HG02642 (cell line): Measurements from ENCODE around the gene BAHCC1.

Experiments
- ATAC-seq: cut with Tn5 transposase; IDR thresholded peaks from one replicate; pipeline ENCODE4 v1.9.1; 2021; ENCODE audit warnings: mild to moderate bottlenecking; ENCODE audit not compliant: unreplicated experiment, poor library complexity

The BAHCC1 gene

DNA sequence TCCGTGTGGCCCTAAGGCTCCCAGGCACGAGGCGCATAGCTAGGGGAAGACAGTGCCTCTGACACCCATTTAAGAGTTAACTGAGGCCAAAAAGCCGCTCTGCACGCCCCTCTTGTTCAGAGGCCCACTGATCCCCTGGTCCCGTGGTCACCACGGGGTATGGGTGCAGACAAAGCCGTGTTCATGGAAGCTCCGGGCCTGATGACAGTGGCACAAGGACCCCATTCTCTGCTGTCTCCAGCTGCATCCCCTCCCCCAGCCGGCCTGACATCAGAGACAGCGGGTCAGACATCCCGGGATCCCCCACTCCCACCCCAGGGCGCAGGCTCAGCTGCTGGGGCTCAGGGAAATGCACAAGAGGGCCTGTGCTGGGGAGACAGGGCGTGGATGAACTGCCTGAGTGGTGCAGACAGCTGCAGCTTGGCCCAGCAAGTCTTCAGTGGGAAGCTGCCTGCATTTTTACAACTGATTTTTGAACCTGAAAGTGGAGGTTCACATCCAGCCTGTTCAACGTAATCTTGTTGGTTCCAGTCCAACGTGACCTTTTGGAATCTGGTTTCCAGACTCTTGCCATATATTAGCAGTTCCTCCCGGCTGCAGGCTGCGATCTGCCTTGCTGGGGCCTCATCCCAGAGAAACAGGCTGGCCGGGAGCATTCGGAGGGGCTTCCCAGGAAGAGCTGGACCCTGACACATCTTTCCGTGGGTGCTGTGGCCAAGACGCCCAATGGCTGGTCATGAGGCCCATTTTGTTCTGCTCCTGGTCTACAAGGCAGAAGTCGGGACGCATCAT is 9.7 kb upstream of the BAHCC1 start:
- ATAC-seq: no peak

DNA sequence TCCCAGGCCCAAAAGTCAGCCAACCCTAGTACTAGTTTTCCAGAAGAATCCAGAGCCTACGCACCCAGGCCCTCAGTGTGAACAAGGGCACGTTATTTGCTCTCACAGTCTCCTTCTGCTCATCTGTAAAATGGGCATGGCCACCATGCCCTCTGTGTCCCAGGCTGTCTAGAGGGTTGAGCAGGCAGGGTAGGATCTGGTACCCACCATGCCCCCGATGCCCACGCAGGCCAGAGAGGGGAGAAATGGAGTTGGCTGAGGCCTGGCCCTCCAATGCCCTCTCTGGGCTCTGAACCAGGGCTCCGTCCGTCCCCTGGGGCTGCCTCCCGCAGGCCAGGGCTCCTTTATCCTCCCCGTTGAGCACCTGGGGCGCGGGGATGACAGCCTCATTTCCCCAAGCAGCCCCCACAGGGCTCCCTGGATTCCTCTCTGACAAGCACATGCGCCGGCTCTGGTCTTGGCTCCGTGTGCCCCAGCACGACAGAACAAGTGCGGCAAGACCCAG is 9.1 kb upstream of the BAHCC1 start:
- ATAC-seq: no peak

DNA sequence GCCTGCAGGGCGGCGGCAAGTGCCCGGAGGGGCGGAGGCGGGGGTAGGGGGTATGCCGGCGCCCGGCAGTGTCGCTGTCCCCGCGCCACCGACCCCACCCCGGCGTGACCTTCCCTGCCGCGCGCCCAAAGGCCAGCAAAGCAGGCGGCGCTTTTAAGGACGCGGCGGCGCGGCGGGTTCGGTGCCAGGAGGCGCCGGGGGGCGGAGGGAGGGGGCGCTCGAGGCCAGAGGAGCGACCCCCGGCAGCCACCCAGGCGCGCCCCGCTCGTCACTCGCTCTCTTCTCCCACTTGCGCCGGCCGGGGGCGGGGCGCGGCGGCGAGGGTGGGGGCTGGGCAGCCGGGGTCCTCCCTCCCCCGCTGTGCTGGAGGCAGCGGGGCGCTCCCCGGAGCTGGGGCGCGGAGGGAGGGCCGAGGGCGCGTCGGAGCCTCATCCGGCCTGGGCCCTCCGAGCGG is 8.6 kb upstream of the BAHCC1 start:
- ATAC-seq: no peak

DNA sequence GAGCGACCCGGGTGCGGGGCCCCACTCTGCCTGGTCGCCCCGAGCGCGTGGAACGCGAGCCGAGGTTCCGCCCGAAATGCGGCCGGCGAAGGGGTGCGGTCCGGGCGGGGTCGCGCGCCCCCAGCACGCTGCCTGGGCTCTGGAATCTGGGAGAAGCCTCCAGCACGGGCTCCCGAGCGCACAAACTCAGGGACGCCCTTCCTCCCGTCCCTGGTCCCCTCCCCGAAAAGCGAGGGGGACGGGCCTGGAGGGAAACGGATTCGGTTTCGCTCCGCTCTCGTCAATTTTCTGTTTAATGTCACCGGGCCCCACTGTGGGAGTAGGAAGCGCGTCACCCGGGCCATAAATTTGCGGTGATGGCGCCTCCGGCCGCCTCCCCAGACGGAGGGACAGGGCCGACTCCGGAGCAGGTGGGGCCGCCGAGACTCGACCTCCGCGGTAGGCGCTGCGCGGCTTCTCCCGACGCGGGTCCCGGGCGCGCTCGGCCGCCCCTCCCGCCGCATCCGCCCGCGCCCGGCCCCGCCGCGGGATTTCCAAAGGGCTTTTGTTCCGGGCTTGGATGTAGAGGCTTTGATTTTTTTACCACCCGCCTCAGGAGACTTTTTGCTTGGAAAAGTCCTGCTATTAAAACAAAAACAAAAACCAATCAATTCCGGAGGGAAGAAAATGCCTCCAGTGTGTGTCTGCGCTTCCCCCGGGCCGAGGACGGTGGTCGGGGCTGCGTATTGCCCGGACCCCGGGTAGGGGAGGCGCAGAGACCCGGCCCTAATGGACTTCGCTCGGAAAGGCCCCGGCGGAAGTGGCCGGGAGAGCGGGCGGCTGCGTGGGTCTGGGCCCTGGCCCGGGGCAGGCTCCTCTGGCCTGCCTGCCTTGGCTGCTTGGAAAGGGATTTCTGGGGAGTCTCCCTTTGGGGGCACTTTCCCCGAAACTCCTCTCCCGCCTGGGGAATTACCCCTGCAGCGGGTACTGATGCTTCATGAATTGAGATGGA is 7.9 kb upstream of the BAHCC1 start:
- no peak for ATAC-seq

DNA sequence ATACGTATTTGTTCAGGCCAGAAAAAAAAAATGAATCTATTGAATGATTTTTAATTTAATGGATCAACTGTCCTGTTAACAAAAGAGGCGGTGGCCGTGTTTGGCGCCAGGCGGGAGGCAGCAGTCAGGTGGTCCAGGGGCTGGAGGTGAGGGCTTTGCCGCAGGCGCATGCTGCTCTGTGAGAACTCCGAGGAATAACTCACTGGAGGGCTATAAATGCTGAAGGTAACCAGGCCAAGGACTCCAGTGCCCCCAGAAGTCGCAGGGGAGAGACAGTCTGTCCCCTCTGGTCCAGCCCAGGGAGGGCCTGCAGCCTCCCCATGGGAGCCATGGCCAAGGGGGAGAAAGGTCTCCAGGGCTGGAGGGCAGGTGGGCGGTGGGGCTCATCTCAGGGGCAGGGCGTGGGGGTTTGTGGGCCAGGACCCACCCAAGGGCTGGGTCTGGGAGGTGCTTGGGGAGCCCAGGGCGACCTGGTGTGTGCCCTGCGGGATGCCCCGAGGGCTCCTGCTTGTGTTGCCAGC is 7.1 kb upstream of the BAHCC1 start:
- ATAC-seq: no peak

- no peak for ATAC-seq
Measured at GRCh38 chr17:81388612-81389367, 6.5 kb upstream of the BAHCC1 start.

DNA sequence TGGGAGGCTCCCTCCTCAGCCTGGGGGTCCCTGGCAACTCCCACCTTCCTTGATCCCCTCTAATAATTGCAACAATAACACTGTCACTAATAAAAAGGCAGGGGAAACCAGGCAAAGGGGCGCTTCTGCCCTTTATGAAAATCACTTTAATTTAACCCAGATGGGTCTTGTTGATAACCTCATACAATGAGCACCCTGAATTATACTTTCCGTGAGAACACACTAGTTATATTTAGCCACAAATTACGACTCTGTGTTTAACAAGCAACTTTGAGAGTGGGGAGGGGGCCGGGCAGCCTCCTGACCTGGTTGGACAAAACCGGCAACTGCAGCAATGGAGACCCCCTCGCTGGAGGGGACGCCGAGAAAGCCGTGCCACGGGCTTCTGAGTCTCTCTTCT is 5.7 kb upstream of the BAHCC1 start:
- ATAC-seq: no peak

GRCh38 chr17:81390029-81390872 is 5.0 kb upstream of the BAHCC1 start:
- no peak for ATAC-seq

- ATAC-seq: no peak
Measured at GRCh38 chr17:81390873-81391255, 4.4 kb upstream of the BAHCC1 start.

DNA sequence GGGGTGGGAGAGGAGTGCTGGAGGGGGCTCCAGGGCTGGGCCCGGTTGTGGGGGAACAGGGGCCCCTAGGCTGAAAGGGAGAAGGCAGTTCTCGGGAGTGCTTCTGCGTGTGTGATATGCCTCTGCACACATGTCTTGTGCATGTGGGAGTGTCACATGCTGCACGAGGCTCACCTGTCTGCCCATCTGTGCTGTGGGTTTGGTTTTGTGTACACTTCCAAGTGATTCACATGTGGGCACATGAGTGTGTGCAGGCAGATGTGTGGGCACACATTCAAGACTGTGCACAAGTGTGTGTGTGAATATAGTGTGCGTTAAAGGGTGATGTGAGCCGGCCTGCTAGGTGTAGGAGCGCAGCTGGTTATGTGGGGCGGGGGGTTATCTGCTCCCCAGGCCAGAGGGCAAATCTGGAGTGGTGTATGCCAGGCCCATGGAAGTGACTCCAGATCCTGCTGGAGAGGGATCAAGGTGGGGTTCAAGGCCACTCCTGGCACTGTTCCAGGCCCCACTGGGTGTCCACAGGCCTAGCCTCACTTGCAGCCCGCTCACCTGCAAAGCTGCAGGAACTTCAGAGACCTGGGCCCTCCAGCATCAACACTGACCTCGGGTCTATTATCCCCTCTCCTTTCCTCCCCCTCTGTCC is 3.8 kb upstream of the BAHCC1 start:
- no peak for ATAC-seq

GRCh38 chr17:81391936-81392908 is 3.0 kb upstream of the BAHCC1 start:
- no peak for ATAC-seq

DNA sequence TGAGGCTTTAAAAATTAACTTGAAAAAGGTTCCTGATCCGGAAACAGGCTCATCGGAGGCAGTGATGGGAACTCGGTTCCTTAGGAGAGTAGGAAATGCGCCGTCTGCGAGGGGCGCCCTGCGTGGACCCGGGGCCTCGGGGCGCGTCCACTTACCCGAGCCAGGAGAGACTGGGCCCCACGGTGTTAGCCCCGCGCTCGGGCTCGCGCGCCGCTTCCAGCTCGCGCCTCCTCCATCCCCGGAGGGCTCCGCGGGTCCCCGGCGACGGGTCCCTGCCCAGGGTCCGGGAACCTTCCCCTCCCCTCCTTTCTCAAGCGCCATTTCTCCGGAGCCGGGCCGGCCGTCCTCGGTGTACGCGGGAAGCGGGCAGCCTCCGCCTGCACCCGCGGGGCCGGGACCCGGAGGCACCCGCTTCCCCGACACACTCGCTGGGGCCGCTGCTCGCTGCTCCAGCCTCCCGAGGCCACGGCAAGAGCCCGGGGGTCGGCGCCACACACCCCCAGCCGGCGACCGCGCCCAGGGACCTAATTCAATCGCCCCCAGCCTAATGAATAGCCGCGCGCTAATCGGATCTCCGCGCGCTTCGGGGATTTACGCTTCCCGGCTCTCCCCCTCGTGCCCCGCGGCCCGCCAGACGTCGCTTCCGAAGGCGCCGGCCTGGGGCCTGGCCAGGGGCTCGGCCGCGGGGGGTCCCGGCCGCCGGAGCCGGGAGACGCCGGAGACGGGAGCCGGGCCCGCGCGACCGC is 2.2 kb upstream of the BAHCC1 start:
- ATAC-seq: no peak

- no peak for ATAC-seq
Measured at GRCh38 chr17:81393684-81394376, 1.4 kb upstream of the BAHCC1 start.

DNA sequence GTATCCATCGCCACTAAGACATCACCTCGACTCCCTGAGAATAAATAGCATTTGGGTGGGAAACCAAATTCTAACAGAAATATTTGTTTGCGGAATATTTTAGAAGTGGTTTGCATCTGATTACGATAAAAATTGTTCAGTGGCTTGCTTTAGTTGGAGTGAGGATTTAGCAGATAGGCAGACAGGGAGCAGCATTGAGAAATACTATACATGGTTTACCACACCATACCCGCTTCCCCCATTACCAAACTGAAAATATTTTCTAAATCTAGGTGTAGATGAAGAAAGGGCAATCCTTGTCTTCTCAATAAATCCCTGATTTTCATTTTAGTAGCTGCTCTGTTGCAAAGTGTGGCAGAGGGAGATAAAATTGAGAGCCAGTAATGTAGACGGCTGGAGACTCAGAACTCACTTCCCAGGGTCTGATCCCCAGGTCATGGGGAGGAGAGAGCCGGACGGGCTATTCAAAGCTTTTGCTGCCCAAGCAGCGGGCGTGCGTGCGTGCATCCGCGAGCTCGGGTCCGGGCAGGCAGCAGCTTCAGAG is 808 bp upstream of the BAHCC1 start:
- ATAC-seq: no peak

- ATAC-seq: no peak
Measured at GRCh38 chr17:81395600-81396277, 482 bp downstream of the BAHCC1 start.
